HG03097 (cell line): ENCODE data around the gene HS3ST2.

Experiments used
- ATAC-seq: cut with Tn5 transposase; IDR thresholded peaks from one replicate; pipeline ENCODE4 v1.9.1; 2021; ENCODE audit not compliant: unreplicated experiment, low FRiP score

HS3ST2 gene

GRCh38 chr16:22813948-22814710, at the start of gene HS3ST2:
TSS of gene HS3ST2 (plus strand) at chr16:22814162. CDS start at chr16:22814611, 449 bp downstream.
- no peak for ATAC-seq

GRCh38 chr16:22764662-22765327, 49.2 kb upstream of the HS3ST2 start:
- no peak for ATAC-seq

GRCh38 chr16:22765479-22765878, 48.5 kb upstream of the HS3ST2 start:
- no peak for ATAC-seq

- no peak for ATAC-seq
These were observed 43.1 kb upstream of the HS3ST2 start for GRCh38 chr16:22770866-22771265.

GRCh38 chr16:22771551-22771950, 42.4 kb upstream of the HS3ST2 start:
- ATAC-seq, result no peak

GRCh38 chr16:22775220-22775922, 38.6 kb upstream of the HS3ST2 start:
- no peak for ATAC-seq

- no peak for ATAC-seq
These were observed 32.5 kb upstream of the HS3ST2 start for GRCh38 chr16:22781480-22781879.

GRCh38 chr16:22782314-22782713, 31.6 kb upstream of the HS3ST2 start:
- no peak for ATAC-seq

- no peak for ATAC-seq
These were observed 29.2 kb upstream of the HS3ST2 start for GRCh38 chr16:22784690-22785214.

GRCh38 chr16:22785552-22785951, 28.4 kb upstream of the HS3ST2 start:
- no peak for ATAC-seq

GRCh38 chr16:22786284-22786683, 27.7 kb upstream of the HS3ST2 start:
- no peak for ATAC-seq

GRCh38 chr16:22786691-22787090, 27.3 kb upstream of the HS3ST2 start:
- ATAC-seq, result no peak

- no peak for ATAC-seq
These were observed 26.3 kb upstream of the HS3ST2 start for GRCh38 chr16:22787466-22788192.

- ATAC-seq, result no peak
These were observed 25.8 kb upstream of the HS3ST2 start for GRCh38 chr16:22788193-22788530.

- ATAC-seq, result no peak
These were observed 24.5 kb upstream of the HS3ST2 start for GRCh38 chr16:22789281-22789945.

- ATAC-seq, result no peak
These were observed 16.4 kb upstream of the HS3ST2 start for GRCh38 chr16:22797551-22797950.

- ATAC-seq, result no peak
These were observed 14.8 kb upstream of the HS3ST2 start for GRCh38 chr16:22799113-22799512.

- ATAC-seq, result no peak
These were observed 9.1 kb upstream of the HS3ST2 start for GRCh38 chr16:22804893-22805292.

GRCh38 chr16:22805326-22805725, 8.6 kb upstream of the HS3ST2 start:
- no peak for ATAC-seq

- ATAC-seq, result no peak
These were observed 7.2 kb upstream of the HS3ST2 start for GRCh38 chr16:22806811-22807210.
